Prostate gland (tissue), 2 donors: Measurements from ENCODE around the gene C20orf144. TPM values are rescaled to one million over a fixed set of nuclear protein-coding genes. Genes with fewer than 3 reads are reported as not detected.

Experiments
- DNase-seq: peaks from one replicate; pipeline ENCODE4 v3.0.0-alpha.2; 2019; ENCODE audit warnings: low spot score
- H3K27ac ChIP-seq, 2 donors: fragments of 200-600 bp; sonication (generic); 2 replicates each; pipeline ENCODE4 v1.5.1; 2017 to 2019
- H3K27me3 ChIP-seq: fragments of 200-600 bp; sonication (generic); replicated peaks from 2 replicates; pipeline ENCODE4 v1.5.1; 2019; ENCODE audit not compliant: insufficient read depth
- H3K36me3 ChIP-seq, 2 donors: fragments of 200-600 bp; sonication (generic); 1 replicate in 1 of 2; 2 replicates in 1 of 2; pipeline versions ENCODE4 v1.5.1 to v1.8.1; 2017 to 2019
- H3K4me1 ChIP-seq: fragments of 200-600 bp; sonication (generic); replicated peaks from 2 replicates; pipeline ENCODE4 v1.5.1; 2019
- H3K4me3 ChIP-seq, 2 donors: fragments of 200-600 bp; sonication (generic); 2 replicates each; pipeline ENCODE4 v1.5.1; 2017 to 2019
- H3K9me3 ChIP-seq: fragments of 200-600 bp; sonication (generic); 2 replicates; pipeline ENCODE4 v1.5.1; 2017
- CTCF ChIP-seq, 4 experiments: fragments of 200-600 bp in 2 of 4; fragments of 450-650 bp in 2 of 4; sonication (generic) in 2 of 4; IDR thresholded peaks; 1 replicate in 3 of 4; 2 replicates in 1 of 4; pipeline ENCODE4 v1.5.1; 2016 to 2019; ENCODE audit warnings: antibody characterized with exemption in 4 of 4, mild to moderate bottlenecking in 2 of 4, moderate library complexity in 2 of 4
- POLR2A ChIP-seq: fragments of 450-650 bp; IDR thresholded peaks from one replicate; pipeline ENCODE4 v1.6.1; 2016; ENCODE audit warnings: antibody characterized with exemption, mild to moderate bottlenecking
- POLR2AphosphoS5 ChIP-seq: sonication (generic); formaldehyde crosslinking; IDR thresholded peaks from one replicate; pipeline ENCODE4 v1.6.1; 2017; ENCODE audit warnings: antibody characterized with exemption
- WGBS: methylation state at CpG from one replicate; pipeline ENCODE4 v1.1.5; 2018; 5-methylcytosine and 5-hydroxymethylcytosine counted together
- intact Hi-C: fragments of 100-400 bp; cut with DNase I; formaldehyde crosslinking; loops from one replicate; pipeline ENCODE4 v1.14.2; 2022
- total RNA-seq, 2 donors: library from RNA; depleted of rRNA; stranded (reverse); fragments of >200 nt; gene quantifications; one replicate each; pipeline ENCODE4 v1.1.0, GENCODE V29; 2016

C20orf144 gene
- total RNA-seq, 2 donors from 2014 or later, result 0.14 to 0.91 TPM

DNA sequence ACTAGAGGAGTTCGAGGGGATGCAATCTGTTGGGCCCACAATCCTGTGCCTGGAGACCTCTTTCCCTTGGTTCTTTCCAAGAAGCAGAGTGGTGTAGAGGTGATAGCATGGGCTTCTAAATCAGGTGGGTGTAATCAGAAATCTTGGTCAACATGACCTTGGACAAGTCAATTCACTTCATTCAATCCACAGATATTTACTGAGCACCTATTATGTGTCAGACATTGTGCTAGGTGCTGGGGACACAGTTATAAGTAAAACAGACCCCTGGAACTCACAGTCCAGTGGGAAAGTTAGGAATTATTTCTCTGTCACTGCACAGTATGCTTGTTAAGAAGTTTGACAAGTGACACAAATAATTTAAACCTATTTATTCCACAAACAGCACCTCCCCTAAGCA lies 27.4 kb downstream of the C20orf144 start:
- Histone ChIP-seq H3K4me3 (no peak overlapping the region), H3K9me3 (no peaks in the 10 kb centered on the region), H3K27me3 (no peaks in the 10 kb centered on the region), H3K27ac (no peak overlapping the region), H3K36me3 (no peaks in the 10 kb centered on the region), H3K4me1 (no peaks in the 10 kb centered on the region)
- intact Hi-C loops, result no loop called here
- 100% methylated on average over 1 of the region's 1 CpG for WGBS
- no peak for DNase-seq
- TF ChIP-seq POLR2AphosphoS5 (no peak), POLR2A (no peak), CTCF (IDR thresholded peaks at IDR 0.05) (no peak)

- Histone ChIP-seq H3K27ac (no peak overlapping the region), H3K4me3 (no peak overlapping the region), H3K27me3 (no peaks in the 10 kb centered on the region), H3K4me1 (no peaks in the 10 kb centered on the region), H3K36me3 (no peaks in the 10 kb centered on the region), H3K9me3 (no peaks in the 10 kb centered on the region)
- intact Hi-C loops, result no loop called here
- WGBS, result 52% methylated on average over 4 of the region's 4 CpGs
- TF ChIP-seq POLR2AphosphoS5 (no peak), CTCF (IDR thresholded peaks at IDR 0.05) (no peak), POLR2A (no peak)
- no peak for DNase-seq
These were observed 27.8 kb downstream of the C20orf144 start for GRCh38 chr20:33689973-33690372.

GRCh38 chr20:33693289-33693688 lies 31.2 kb downstream of the C20orf144 start:
- intact Hi-C loops, result no loop called here
- TF ChIP-seq CTCF (IDR thresholded peaks at IDR 0.05) (no peak), POLR2A (no peak), POLR2AphosphoS5 (no peak)
- Histone ChIP-seq H3K9me3 (no peaks in the 10 kb centered on the region), H3K27ac (no peak overlapping the region), H3K4me3 (no peak overlapping the region), H3K4me1 (no peaks in the 10 kb centered on the region), H3K36me3 (no peaks in the 10 kb centered on the region), H3K27me3 (no peaks in the 10 kb centered on the region)
- 85% methylated on average over 5 of the region's 5 CpGs for WGBS
- no peak for DNase-seq

DNA sequence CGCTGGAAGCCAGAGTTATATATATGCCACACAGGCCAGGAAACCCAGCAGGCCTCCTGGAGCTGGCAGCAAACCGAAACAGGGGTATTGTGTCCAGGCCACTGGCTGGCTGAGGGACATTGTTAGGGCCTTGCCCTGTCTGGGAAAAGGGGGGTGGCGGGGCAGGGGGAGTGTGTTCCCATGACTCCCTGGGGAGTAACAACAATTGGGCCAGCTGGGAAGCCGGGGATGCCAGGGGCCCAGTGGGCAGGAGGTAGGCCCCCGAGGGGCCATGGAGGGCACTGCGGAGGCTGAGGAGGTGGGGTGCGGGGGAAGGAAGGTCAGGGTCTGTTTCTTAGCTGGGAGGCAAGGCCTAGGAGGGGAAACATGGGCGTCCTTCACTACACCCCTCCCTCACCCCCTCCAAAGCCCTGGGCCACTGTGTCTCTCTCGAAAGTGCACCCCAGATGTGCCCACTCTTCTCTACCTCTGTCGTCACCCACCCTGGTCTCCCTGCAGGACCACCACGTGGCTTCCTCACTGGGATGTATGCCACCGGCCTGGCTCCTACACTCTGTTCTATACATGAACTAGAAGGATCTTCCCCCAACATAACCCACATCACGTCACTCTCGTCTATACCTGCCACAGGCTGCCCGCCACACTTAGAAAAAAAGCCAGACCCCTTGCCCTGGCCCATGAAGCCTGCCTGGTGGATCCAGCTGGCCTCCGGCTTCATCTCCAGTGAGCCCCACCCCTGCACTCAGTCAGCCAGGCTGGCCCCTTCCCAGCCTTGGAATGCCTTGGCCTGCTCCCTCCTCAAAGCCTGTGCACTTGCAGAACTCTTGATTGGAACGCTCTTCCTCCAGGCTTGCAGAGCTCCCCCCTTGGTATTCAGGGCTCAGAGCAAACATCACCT lies 31.9 kb downstream of the C20orf144 start:
- WGBS, result 71% methylated on average over 17 of the region's 17 CpGs
- H3K4me3 ChIP-seq, result no peak overlapping the region
- H3K9me3 ChIP-seq, result no peaks in the 10 kb centered on the region
- no peaks in the 10 kb centered on the region for H3K4me1 ChIP-seq
- no peak for DNase-seq
- intact Hi-C loops, result no loop called here
- no peak for TF ChIP-seq POLR2A
- TF ChIP-seq POLR2AphosphoS5, result no peak
- no peak for TF ChIP-seq CTCF (IDR thresholded peaks at IDR 0.05)
- H3K27me3 ChIP-seq, result no peaks in the 10 kb centered on the region
- H3K36me3 ChIP-seq, result no peaks in the 10 kb centered on the region
- H3K27ac ChIP-seq, result no peak overlapping the region

DNA sequence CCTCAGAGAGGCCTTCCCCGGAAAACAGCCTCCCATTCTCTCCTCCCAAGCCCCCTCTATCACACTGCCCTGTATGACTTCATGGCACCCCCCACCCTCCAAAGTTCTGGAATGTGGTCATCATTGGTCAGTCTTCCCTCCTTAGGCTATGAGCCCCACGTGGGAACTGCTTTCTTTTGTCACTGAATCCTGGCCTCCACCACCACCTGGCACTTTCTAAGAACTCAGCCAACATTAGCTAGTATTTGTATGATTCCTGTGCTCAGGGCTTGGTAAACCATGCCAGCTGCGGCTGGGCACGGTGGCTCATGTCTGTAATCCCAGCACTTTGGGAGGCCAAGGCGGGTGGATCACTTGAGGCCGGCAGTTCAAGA lies 32.5 kb downstream of the C20orf144 start:
- no peak for DNase-seq
- no peaks in the 10 kb centered on the region for H3K36me3 ChIP-seq
- 70% methylated on average over 6 of the region's 6 CpGs for WGBS
- H3K27ac ChIP-seq, result no peak overlapping the region
- H3K4me1 ChIP-seq, result no peaks in the 10 kb centered on the region
- H3K4me3 ChIP-seq, result no peak overlapping the region
- no peak for TF ChIP-seq POLR2AphosphoS5
- no peak for TF ChIP-seq CTCF (IDR thresholded peaks at IDR 0.05)
- no peak for TF ChIP-seq POLR2A
- H3K27me3 ChIP-seq, result no peaks in the 10 kb centered on the region
- H3K9me3 ChIP-seq, result no peaks in the 10 kb centered on the region
- intact Hi-C loops, result no loop called here
